Ascending aorta (tissue), 2 donors: Measurements from ENCODE around the gene SAA4. TPM values are rescaled to one million over a fixed set of nuclear protein-coding genes. Genes with fewer than 3 reads are reported as not detected.
"Not testable (repeated sequence)": the region's sequence is repeated elsewhere in the genome, so short reads cannot be mapped to it uniquely, and the experiment has no call there.

Experiments used
- DNase-seq, 2 donors: peaks; one replicate each; pipeline ENCODE4 v3.0.0-alpha.2; 2019; ENCODE audit warnings: low spot score in 2 of 2
- H3K27ac ChIP-seq, 2 donors: fragments of 200-600 bp; sonication (generic); one replicate each; pipeline ENCODE4 v1.5.1; 2016 to 2017; ENCODE audit warnings: mild to moderate bottlenecking in 1 of 2
- H3K27me3 ChIP-seq: fragments of 200-600 bp; sonication (generic); one replicate; pipeline ENCODE4 v1.5.1; 2017
- H3K36me3 ChIP-seq, 2 donors: fragments of 200-600 bp; sonication (generic); one replicate each; pipeline ENCODE4 v1.5.1; 2016
- H3K4me1 ChIP-seq, 2 donors: fragments of 200-600 bp; sonication (generic); one replicate each; pipeline ENCODE4 v1.5.1; 2016 to 2017; ENCODE audit warnings: mild to moderate bottlenecking in 1 of 2
- H3K4me3 ChIP-seq, 2 donors: fragments of 200-600 bp; sonication (generic); one replicate each; pipeline ENCODE4 v1.5.1; 2016 to 2017; ENCODE audit warnings: mild to moderate bottlenecking in 1 of 2
- H3K9me3 ChIP-seq, 2 donors: fragments of 200-600 bp; sonication (generic); one replicate each; pipeline ENCODE4 v1.5.1; 2016
- CTCF ChIP-seq, 3 experiments: fragments of 200-600 bp in 2 of 3; fragments of 450-650 bp in 1 of 3; sonication (generic) in 2 of 3; IDR thresholded peaks; one replicate each; pipeline ENCODE4 v1.5.1; 2016 to 2019; ENCODE audit warnings: antibody characterized with exemption in 3 of 3, mild to moderate bottlenecking in 1 of 3, moderate library complexity in 1 of 3
- intact Hi-C: fragments of 100-400 bp; cut with DNase I; formaldehyde crosslinking; loops from one replicate; pipeline ENCODE4 v1.15.1; 2023
- total RNA-seq: library from RNA; depleted of rRNA; stranded (reverse); fragments of >200 nt; gene quantifications from one replicate; pipeline ENCODE4 v1.1.0, GENCODE V29; 2016

The SAA4 gene
- total RNA-seq, 1 donor from 2014 or later, result not detected

DNA sequence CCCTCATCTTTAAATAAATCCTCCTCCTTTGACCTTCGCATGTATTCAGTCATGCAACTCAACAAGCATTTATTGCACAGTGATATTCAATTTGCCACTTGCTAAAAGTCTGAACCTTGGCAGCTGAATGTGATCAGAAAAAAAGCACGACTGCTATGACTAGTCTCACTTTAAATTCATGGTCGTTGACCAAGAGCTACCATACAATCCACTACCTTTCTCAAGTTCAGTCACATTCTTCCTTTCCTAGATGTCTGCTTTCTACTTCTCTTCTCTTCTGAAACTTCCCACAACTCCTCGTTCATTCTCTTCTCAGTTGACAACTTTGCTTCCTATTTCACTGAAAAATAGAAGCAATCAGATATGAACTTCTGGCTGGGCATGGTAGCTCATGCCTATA lies 27.4 kb upstream of the SAA4 start:
- Histone ChIP-seq H3K27ac (no peak overlapping the region), H3K27me3 (no peaks in the 10 kb centered on the region), H3K9me3 (no peaks in the 10 kb centered on the region), H3K36me3 (no peaks in the 10 kb centered on the region), H3K4me1 (no peaks in the 10 kb centered on the region), H3K4me3 (no peak overlapping the region)
- DNase-seq, result no peak
- intact Hi-C loops, result no loop called here
- TF ChIP-seq CTCF (IDR thresholded peaks at IDR 0.05), result no peak

- H3K36me3 ChIP-seq, H3K4me1 ChIP-seq, DNase-seq, H3K9me3 ChIP-seq, H3K4me3 ChIP-seq, intact Hi-C loops, H3K27me3 ChIP-seq, H3K27ac ChIP-seq: not testable (repeated sequence)
Measured at GRCh38 chr11:18262681-18263350, 26.2 kb upstream of the SAA4 start.

DNA sequence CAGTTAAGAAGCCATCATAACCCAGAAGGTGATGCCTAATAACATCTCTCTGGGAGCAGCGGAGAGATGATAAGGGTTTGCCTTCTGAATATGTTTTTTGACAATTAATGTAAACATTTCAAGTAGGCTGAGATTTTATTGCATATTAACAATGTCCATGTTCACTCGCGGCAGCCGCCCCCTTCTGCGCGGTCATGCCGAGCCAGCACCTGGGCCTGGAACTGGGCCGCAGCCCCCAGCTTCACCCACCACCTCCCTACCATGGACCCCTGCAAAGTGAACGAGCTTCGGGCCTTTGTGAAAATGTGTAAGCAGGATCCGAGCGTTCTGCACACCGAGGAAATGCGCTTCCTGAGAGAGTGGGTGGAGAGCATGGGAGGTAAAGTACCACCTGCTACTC lies 25.1 kb upstream of the SAA4 start:
- H3K4me1 ChIP-seq, result no peaks in the 10 kb centered on the region
- no peak overlapping the region for H3K4me3 ChIP-seq
- TF ChIP-seq CTCF (IDR thresholded peaks at IDR 0.05), result no peak
- no peaks in the 10 kb centered on the region for H3K36me3 ChIP-seq
- no peaks in the 10 kb centered on the region for H3K9me3 ChIP-seq
- intact Hi-C loops, result no loop called here
- no peaks in the 10 kb centered on the region for H3K27me3 ChIP-seq
- no peak overlapping the region for H3K27ac ChIP-seq
- DNase-seq, result no peak

DNA sequence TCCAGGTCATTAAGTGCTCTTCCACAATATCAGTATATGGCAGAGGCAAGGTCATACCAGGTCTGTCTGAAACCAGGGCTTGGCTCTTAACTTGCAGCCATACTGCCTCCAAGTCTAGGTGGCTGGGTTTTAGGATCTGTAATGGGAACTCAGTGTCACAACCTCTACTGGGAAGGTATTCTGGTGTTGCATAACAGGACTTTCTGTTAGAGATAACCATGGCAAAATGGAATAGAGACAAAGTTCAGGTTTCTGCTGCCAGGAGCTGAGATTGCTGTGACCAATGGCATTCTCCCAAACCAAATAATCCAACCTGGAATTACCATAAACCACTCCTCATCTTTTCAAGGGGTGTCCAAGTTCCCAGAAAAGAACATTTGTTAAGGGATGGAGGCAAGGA lies 22.7 kb upstream of the SAA4 start:
- Histone ChIP-seq H3K27ac (no peak overlapping the region), H3K9me3 (no peaks in the 10 kb centered on the region), H3K27me3 (no peaks in the 10 kb centered on the region), H3K4me3 (no peak overlapping the region), H3K4me1 (no peaks in the 10 kb centered on the region), H3K36me3 (no peaks in the 10 kb centered on the region)
- no peak for TF ChIP-seq CTCF (IDR thresholded peaks at IDR 0.05)
- intact Hi-C loops, result no loop called here
- DNase-seq, result no peak

- Histone ChIP-seq H3K9me3 (no peaks in the 10 kb centered on the region), H3K27me3 (no peaks in the 10 kb centered on the region), H3K36me3 (no peaks in the 10 kb centered on the region), H3K27ac (no peak overlapping the region), H3K4me3 (no peak overlapping the region), H3K4me1 (no peaks in the 10 kb centered on the region)
- intact Hi-C loops, result no loop called here
- TF ChIP-seq CTCF (IDR thresholded peaks at IDR 0.05), result no peak
- no peak for DNase-seq
Measured at GRCh38 chr11:18254781-18255361, 18.3 kb upstream of the SAA4 start.

DNA sequence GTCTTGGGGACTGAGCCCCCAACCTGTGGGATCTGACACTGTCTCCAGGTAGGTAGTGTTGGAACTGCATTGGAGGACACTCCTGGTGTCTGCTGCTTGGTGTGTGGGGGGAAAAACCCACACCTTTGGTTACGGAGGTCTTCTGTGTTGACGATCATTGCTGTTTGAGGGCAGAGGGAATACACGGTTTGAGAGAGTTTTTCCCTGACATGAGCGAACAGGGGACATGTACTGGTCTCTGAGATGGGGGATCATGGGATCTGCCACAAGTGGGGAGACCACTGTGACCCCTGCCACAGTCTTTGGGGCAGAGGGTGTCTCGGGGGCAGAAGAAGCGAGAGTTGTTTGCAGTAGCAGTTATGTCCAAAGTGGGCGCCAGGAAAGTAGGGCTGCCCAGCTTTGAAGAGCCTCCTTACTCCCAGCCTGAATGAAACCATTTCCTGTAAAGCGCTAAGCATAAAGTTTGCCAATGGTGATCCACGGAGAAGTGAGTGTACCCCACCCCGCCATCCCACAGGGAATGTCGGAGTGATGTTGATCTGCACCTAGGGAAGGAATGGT lies 17.3 kb upstream of the SAA4 start:
- intact Hi-C loops, result no loop called here
- Histone ChIP-seq H3K4me3 (no peak overlapping the region), H3K9me3 (no peaks in the 10 kb centered on the region), H3K36me3 (no peaks in the 10 kb centered on the region), H3K4me1 (no peaks in the 10 kb centered on the region), H3K27me3 (no peaks in the 10 kb centered on the region), H3K27ac (no peak overlapping the region)
- DNase-seq, result no peak
- TF ChIP-seq CTCF (IDR thresholded peaks at IDR 0.05), result no peak
